ENCODE results near the gene TP53RK.

The TP53RK gene

GRCh38 chr20:46674253-46675083 is 14.8 kb downstream of the TP53RK start:
- no peak overlapping the region for H3K27ac ChIP-seq

GRCh38 chr20:46673394-46674252 is 15.6 kb downstream of the TP53RK start:
- TF ChIP-seq ZFX (IDR thresholded peaks at IDR 0.05), result no peak
- TF ChIP-seq, protein P1, sequence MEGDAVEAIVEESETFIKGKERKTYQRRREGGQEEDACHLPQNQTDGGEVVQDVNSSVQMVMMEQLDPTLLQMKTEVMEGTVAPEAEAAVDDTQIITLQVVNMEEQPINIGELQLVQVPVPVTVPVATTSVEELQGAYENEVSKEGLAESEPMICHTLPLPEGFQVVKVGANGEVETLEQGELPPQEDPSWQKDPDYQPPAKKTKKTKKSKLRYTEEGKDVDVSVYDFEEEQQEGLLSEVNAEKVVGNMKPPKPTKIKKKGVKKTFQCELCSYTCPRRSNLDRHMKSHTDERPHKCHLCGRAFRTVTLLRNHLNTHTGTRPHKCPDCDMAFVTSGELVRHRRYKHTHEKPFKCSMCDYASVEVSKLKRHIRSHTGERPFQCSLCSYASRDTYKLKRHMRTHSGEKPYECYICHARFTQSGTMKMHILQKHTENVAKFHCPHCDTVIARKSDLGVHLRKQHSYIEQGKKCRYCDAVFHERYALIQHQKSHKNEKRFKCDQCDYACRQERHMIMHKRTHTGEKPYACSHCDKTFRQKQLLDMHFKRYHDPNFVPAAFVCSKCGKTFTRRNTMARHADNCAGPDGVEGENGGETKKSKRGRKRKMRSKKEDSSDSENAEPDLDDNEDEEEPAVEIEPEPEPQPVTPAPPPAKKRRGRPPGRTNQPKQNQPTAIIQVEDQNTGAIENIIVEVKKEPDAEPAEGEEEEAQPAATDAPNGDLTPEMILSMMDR (conservative IDR thresholded peaks at IDR 0.05), result no peak
- H3K27ac ChIP-seq, result no peak overlapping the region

More at GRCh38 chr20:46674253-46675083, 14.8 kb downstream of the TP53RK start:
- TF ChIP-seq ZFX (IDR thresholded peaks at IDR 0.05), result no peak
- TF ChIP-seq, protein P1 (conservative IDR thresholded peaks at IDR 0.05), result no peak

DNA sequence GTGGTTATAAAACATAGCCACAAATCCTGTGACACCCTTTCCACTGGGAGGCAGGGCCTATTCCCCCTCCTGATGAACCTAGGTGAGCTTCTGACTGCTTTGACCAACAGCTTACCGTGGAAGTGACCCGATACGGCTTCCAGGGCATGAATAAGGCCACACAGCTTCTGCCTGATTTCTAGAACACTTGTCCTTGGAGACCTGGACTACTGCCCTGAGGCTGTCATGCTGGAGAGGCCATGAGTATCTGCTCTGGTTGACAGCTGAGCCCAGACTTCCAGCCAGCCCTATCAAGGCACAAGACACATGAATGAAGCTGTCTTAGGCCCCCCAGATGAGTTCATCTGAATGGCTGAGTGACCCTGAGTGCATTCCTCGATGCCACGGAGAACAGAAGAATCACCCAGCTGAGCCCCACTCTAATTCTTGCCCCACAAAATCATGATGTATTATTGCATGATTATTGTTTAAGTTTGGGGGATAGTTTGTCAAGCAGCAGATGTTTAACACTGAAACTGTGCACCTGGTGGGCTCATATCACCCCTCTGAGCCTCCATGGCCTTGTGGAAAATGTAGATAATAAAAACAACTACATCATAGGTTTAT is 16.6 kb downstream of the TP53RK start:
- no peak overlapping the region for H3K27ac ChIP-seq
- TF ChIP-seq ZFX (IDR thresholded peaks at IDR 0.05), result no peak
- TF ChIP-seq, protein P1 (conservative IDR thresholded peaks at IDR 0.05), result no peak

DNA sequence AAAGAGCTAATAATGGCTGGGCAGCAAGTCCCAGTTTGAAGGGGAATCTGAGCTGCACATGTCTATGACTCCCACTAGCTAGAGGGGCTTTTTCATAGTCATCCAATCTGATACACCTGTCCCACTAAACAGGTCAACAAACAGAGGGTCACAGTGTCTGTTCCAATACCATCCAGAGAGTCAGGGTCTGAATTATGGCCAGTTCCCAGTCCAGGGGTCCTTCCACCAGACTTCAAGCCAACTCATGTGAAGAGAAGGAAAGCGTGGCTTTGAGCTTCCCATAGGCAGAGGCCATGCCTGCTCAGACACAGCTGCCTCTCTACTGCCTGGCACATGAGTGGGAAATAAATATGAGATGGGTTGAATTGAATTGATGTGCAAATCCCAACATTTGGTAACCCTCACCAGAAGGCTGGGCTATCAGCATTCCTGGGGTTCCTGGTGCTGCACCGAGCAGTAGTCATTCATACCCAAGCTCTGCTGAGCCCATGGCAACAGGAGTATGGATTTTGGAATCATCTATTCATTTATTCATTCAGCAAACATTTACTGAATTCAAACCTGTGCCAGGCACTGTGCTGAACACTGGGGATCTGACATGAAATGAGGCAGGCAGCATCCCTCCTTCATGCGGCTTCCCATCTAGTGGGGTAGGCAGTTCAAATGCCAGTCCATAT is 17.2 kb downstream of the TP53RK start:
- H3K27ac ChIP-seq, result no peak overlapping the region
- TF ChIP-seq ZFX (IDR thresholded peaks at IDR 0.05), result no peak
- TF ChIP-seq, protein P1 (conservative IDR thresholded peaks at IDR 0.05), result no peak

- TF ChIP-seq, protein P1 (conservative IDR thresholded peaks at IDR 0.05), result no peak
- no peak overlapping the region for H3K27ac ChIP-seq
These were observed 18.4 kb downstream of the TP53RK start for GRCh38 chr20:46670585-46671584.

GRCh38 chr20:46670228-46670584 is 19.0 kb downstream of the TP53RK start:
- TF ChIP-seq, protein P1 (conservative IDR thresholded peaks at IDR 0.05), result no peak
- no peak for TF ChIP-seq ZFX (IDR thresholded peaks at IDR 0.05)
- H3K27ac ChIP-seq, result no peak overlapping the region
